Liver (tissue), 3 donors: ENCODE data around the gene ARHGAP10.

Experiments
- CTCF ChIP-seq: fragments of 150-350 bp; IDR thresholded peaks from 2 replicates; pipeline ENCODE4 v1.5.1; 2017; ENCODE audit warnings: improper control_type of control experiment, low read depth, low read length; ENCODE audit not compliant: missing input control
- JUND ChIP-seq, 2 donors: IDR thresholded peaks; 2 replicates each; pipeline ENCODE4 v1.6.1; 2016; ENCODE audit warnings: antibody characterized with exemption in 2 of 2
- SP1 ChIP-seq: IDR thresholded peaks from 2 replicates; pipeline ENCODE4 v1.6.1; 2018; ENCODE audit warnings: antibody characterized with exemption, mild to moderate bottlenecking
- donor health status: healthy.
- donor health status: healthy.

- no peak for TF ChIP-seq SP1
- no peak for TF ChIP-seq CTCF
- no peak for TF ChIP-seq JUND (IDR thresholded peaks at IDR 0.05)
Observed at GRCh38 chr4:148057516-148057915, 325.6 kb downstream of the ARHGAP10 start.
